Fibroblast of mammary gland (primary cell): ENCODE measurements around the gene PSD.

Experiments used
- DNase-seq: peaks from one replicate; pipeline ENCODE4 v3.0.0-alpha.2; 2010; ENCODE audit warnings: low read depth
- H3K4me3 ChIP-seq: 2 replicates; pipeline ENCODE4 v1.5.1; 2011; ENCODE audit warnings: low read depth, mild to moderate bottlenecking, low read length, moderate library complexity; ENCODE audit not compliant: control insufficient read depth
- CTCF ChIP-seq: conservative IDR thresholded peaks from 2 replicates; pipeline ENCODE4 v1.5.1; 2011; ENCODE audit warnings: low read depth, low read length, inconsistent platforms; ENCODE audit not compliant: control insufficient read depth, insufficient read depth

PSD gene

GRCh38 chr10:102405108-102405571, 13.4 kb downstream of the PSD start:
- no peak overlapping the region for H3K4me3 ChIP-seq
- no peak for TF ChIP-seq CTCF
- DNase-seq: no peak

GRCh38 chr10:102404361-102405107, 14.1 kb downstream of the PSD start:
- H3K4me3 ChIP-seq: no peak overlapping the region
- DNase-seq: no peak

GRCh38 chr10:102403115-102403514, 15.5 kb downstream of the PSD start:
- TF ChIP-seq CTCF: no peak
- no peak overlapping the region for H3K4me3 ChIP-seq
- DNase-seq: no peak

More at GRCh38 chr10:102404361-102405107, 14.1 kb downstream of the PSD start:
- no peak for TF ChIP-seq CTCF

- no peak overlapping the region for H3K4me3 ChIP-seq
- DNase-seq: no peak
- TF ChIP-seq CTCF: no peak
Observed at GRCh38 chr10:102402512-102402896, 16.1 kb downstream of the PSD start.

- no peak overlapping the region for H3K4me3 ChIP-seq
- no peak for TF ChIP-seq CTCF
- no peak for DNase-seq
Observed at GRCh38 chr10:102401735-102402511, 16.7 kb downstream of the PSD start.

GRCh38 chr10:102401342-102401654, 17.3 kb downstream of the PSD start:
- DNase-seq: no peak
- no peak overlapping the region for H3K4me3 ChIP-seq
- TF ChIP-seq CTCF: no peak
